RPMI7951 (cell line): ENCODE data around the gene DNAJC25. TPM values are rescaled to one million over a fixed set of nuclear protein-coding genes. Genes with fewer than 3 reads are reported as not detected.
A peak's percentile ranks its signal among the peaks of the same experiment; 100 is the strongest.
"Not testable (repeated sequence)": the region's sequence is repeated elsewhere in the genome, so short reads cannot be mapped to it uniquely, and the experiment has no call there.

Experiments
- DNase-seq: peaks from one replicate; pipeline ENCODE4 v3.0.0-alpha.2; 2012; ENCODE audit warnings: low read depth
- total RNA-seq: library from RNA; depleted of rRNA; stranded (reverse); fragments of >200 nt; shearing (Covaris generic); gene quantifications from 2 replicates; pipeline ENCODE4 v1.2.3, GENCODE V29; 2014; rRNA removed

DNAJC25 gene
- total RNA-seq, 1 experiment from 2014 or later: 7.4 TPM

DNA sequence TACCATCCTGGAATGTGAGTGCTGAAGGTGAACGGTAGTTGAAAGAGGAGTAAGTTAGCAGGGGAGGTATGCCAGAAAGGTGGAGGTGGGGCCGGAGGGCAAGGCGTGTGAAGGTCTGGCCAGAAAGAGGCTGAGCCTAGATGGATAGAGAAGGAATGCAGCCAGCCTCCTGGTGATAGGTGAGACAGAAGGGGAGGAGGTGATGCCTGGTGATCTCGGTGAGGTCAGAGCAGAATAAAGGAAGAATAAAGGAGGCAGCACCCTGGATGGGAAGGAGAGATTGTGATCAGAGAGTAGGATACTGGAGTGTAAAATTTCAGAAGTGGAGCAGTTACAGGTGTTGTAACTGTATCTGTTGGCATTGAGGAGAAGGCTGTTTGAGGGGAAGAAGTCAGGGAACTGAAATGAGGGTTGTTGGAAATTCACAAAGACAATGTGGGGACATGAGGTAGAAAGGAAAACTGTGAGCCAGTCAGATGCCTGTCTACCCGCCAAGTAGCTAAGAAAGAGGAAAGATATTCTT lies 32.2 kb downstream of the DNAJC25 start:
- DNase-seq: no peak

DNA sequence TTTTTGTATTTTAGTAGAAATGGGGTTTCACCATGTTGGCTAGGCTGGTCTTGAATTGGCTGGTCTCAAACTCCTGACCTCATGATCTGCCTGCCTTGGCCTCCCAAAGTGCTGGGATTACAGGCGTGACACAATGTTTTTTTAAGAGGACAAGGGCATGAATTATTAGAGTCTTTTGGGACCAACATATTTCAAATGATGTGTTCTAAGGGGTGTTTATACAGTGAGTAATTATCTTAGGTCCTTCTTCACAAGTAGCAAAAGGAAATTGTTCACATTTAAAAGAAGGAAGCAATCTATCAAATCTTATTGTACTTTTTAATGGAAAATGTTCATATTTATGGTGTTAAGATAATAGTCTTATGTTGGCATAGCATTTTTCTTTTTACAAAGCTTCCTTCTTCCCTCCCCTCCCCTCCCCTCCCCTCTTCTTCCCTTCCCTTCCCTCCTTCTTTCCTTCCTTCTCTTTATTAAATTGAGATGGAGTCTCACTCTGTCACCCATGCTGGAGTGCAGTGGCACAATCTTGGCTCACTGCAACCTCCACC lies 37.0 kb downstream of the DNAJC25 start:
- no peak for DNase-seq

DNA sequence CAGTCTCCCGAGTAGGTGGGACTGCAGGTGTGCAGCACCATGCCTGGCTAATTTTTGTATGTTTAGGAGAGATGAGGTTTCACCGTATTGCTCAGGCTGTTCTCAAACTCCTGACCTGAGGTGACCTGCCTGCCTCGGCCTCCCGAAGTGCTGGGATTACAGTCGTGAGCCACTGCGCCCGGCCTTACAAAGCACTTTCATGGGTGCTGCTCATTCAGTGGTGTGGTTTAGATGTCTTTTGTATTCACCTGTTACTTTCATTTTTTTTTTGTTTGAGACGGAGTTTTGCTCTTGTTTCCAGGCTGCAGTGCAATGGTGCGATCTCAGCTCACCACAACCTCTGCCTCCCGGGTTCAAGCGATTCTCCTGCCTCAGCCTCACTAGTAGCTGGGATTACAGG lies 37.5 kb downstream of the DNAJC25 start:
- DNase-seq: not testable (repeated sequence)

DNA sequence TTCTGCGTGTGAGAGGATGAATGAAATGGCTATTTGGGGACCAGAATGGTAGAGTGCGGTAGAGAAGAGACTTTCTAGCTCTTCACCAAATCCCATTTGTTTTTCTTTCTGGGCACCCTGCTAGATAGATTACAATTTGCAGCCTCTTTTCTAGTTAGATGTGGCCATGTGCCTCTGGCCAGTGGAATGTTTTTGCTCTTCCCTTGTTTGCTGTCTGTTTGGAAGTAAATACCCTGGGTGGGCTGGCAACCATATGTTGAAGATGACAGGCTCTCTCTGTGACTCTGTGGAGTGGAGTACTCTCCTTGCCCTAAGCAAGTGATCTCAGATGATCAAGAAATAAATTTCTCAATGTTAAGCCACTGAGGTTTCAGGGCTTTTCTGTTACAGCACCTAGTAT lies 43.2 kb downstream of the DNAJC25 start:
- DNase-seq: no peak

DNA sequence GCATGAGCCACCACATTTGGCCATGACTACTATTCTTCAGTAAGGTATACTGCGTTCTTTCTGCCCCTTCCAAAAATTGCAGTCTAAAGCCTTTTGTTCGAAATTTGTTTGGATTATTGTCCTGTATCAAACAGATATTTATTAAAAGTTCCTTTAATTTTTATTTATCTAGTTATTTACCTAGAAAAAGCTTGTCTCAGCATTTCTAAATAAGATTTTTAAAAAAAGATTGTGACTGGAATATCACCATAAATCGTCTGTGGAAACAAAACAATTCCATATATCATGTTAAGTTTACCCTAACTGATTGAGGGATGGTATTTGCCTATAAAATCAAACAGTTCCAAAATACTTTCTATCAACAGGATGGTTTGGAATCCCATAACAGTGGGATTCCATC lies 45.0 kb downstream of the DNAJC25 start:
- no peak for DNase-seq

DNA sequence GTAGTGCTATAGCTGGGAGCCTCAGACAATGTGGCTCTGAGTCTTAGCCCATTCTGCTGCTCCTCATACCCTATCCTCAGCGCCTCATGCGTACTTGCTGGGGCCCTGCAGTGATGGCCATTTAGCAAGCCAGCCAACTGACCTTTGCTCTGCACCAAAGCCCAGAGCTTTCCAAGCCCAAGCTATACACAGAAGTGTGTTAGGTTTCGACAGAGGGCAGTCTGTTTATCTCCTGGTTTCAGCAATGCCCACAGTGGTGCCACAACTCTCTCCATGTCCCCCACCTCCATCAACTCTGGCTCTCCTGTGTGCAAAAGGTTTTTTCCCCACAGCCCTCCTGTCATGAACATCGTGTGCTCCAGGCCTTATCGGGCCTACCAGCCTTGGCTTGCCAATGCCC lies 47.2 kb downstream of the DNAJC25 start:
- no peak for DNase-seq

DNA sequence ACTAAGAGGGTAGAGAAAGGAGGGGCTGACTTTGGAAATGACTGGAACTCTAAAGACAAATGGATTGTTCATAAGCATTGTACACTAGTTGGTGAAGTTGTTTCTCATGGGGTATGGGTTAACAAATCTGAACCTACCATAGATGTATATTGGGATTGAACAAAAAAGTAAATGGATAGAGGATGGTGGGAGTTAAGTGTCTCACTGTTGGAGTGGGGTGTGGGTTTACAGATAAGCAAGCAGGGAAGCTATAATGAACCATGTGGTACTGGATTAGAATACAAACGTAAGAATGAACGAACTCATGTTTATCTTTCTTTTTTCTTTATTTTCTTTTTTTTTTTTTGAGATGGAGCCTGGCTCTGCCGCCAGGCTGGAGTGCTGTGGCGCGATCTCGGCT lies 48.1 kb downstream of the DNAJC25 start:
- no peak for DNase-seq

DNA sequence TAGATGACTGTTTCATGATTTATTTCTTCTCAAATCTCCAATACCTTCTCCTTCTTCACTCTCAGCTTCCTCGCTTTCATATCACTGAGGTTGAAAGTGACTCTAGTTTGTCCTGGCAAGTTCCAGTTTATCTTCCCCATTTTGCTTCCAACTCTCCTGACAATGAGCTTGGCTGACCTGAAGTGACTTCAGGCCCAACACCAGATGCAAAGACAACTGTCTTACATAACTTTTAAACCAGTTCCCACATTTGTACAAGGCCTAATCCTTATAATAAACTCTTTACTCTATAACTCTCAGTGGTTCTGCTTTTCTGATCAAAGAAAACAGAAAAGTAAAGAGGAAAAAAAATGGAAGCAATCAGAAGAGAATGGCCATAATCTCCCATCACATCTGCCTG lies 52.3 kb downstream of the DNAJC25 start:
- DNase-seq: no peak

DNA sequence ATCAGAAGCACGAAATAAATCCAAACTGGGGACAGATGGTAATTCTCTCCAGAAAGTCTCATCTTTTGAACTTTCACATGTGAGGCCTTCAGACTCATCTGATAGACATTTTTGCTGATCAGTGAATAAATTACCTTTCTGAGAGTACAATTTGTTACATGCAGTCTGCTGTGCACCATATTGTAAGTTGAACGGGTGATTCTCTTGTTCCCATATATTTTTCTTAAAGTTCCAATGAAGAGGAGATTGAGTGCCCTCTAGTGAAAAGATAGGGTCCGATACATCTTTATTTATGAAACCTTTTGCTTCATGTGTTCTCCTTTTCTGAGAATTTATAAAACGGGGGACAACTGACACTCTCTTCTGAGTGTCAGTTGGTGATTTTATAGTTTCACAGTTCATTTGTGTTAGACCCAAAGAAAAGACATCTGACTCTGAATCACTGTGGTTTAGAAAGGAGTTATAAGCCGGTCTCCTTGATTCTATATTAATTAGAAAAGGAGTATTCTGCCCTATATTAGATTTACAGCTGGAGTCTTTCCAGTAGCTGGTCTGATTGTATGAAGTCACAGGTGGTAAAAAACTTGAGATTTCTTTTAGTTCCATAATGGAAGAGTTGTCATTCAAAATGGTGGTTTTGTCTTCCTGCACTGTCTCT lies 60.7 kb downstream of the DNAJC25 start:
- DNase-seq: peak; percentile 58

DNA sequence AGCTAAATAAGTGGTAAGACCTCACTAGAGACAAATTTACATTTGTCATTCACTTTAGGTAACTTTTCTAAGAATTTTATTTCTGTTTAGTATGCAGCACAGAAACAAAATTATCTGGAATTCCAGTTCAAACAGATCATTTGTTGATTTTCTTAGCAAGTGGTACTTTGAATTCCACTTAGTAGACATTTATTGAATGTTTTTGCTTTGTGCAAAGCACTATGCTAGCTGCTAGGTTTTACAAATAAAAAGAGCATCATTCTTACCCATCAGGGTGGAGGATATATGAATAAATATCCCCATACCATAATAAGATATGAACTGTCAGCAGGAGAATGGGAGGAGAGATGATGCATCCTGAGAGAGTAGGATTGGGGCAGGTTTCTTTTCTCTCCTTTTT lies 65.7 kb downstream of the DNAJC25 start:
- DNase-seq: no peak

DNA sequence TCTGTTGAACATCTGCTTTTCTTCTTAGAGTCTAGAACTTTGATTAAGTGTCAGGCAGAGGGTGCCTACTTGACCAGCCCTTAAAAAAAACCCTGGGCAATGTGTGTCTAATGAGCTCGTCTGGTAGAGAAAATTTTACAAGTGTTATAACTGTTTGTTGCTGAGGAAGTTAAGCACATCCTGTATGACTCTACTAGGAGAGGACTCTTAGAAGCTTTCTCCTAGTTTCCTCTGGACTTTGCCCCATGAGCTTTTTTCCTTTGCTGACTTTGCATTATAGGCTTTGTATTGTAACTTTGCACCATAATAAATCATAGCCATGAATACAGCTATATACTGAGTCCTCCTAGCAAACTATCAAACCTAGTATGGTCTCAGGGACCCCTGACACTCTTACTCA lies 69.6 kb downstream of the DNAJC25 start:
- no peak for DNase-seq

Other genes starting within 250 kb of the DNAJC25 start
- gene ECPAS, start 147.0 kb upstream of the DNAJC25 start, total RNA-seq: 40.6 and 49.5 TPM in 2 replicates
- 0.96 and 0.98 TPM in 2 replicates for gene ZNF483, start 106.2 kb upstream of the DNAJC25 start, total RNA-seq
- gene PTGR1, start 31.7 kb upstream of the DNAJC25 start, total RNA-seq: 86.5 and 92.4 TPM in 2 replicates
- gene GNG10, start 30.3 kb downstream of the DNAJC25 start, total RNA-seq: 115 TPM in 2 replicates
- not detected in 2 replicates for gene SHOC1, start 163.6 kb downstream of the DNAJC25 start, total RNA-seq